AG09319 (cell line): ENCODE results near the gene ITGB3.

Experiments used
- DNase-seq: peaks from one replicate; pipeline ENCODE4 v3.0.0-alpha.2; 2010; ENCODE audit warnings: low read depth; ENCODE audit errors: extremely low read depth
- CTCF ChIP-seq: IDR thresholded peaks from 2 replicates; pipeline ENCODE4 v1.5.1; 2011; ENCODE audit warnings: low read depth, mild to moderate bottlenecking, inconsistent platforms, low read length, moderate library complexity

Gene ITGB3

GRCh38 chr17:47232465-47232864, 21.2 kb upstream of the ITGB3 start:
- no peak for DNase-seq
- no peak for TF ChIP-seq CTCF

GRCh38 chr17:47235506-47235905, 18.1 kb upstream of the ITGB3 start:
- DNase-seq = no peak
- TF ChIP-seq CTCF = no peak

GRCh38 chr17:47235923-47236322, 17.7 kb upstream of the ITGB3 start:
- TF ChIP-seq CTCF = no peak
- no peak for DNase-seq

GRCh38 chr17:47237841-47238240, 15.8 kb upstream of the ITGB3 start:
- no peak for TF ChIP-seq CTCF
- no peak for DNase-seq

GRCh38 chr17:47238321-47239010, 15.2 kb upstream of the ITGB3 start:
- DNase-seq = no peak
- no peak for TF ChIP-seq CTCF

- DNase-seq = no peak
These were observed 14.0 kb upstream of the ITGB3 start for GRCh38 chr17:47239619-47239966.

GRCh38 chr17:47239967-47240651, 13.5 kb upstream of the ITGB3 start:
- peak; percentile 85 for DNase-seq
- TF ChIP-seq CTCF = no peak

More at GRCh38 chr17:47239619-47239966, 14.0 kb upstream of the ITGB3 start:
- TF ChIP-seq CTCF = no peak
